ENCODE results near the gene UQCRQ. TPM values are rescaled to one million over a fixed set of nuclear protein-coding genes. Genes with fewer than 3 reads are reported as not detected.

UQCRQ gene
- total and polyA plus RNA-seq, 2 donors (not counting 3 experiments of a cell fraction or from before 2014, with no cell fraction given) = 246 to 390 TPM

DNA sequence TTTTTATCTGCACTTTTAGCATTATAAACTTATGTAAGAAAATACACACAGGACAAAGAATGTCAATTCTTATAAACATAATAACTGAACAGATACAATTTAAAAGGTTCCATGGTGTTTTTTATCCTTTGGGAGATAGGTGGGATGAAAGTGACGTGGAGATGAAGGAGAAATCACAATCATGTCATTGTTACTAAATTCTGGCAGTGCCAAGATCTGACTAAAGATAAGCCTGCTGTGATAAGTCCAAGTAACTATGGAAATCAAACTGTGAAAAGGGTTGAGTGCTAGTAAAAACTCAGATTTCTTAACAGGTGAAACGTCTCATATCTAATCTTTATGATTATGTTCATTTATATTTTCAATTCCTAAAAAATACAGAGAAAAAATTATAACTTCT, 18.1 kb downstream of the UQCRQ start:
- ChIA-PET CTCF (interaction anchor here (1.1 to 3.4 kb wide), 3 partner anchors 21 to 54 kb away, joined by 3 to 122 read pairs (median 5); partner anchors contain the start of gene SHROOM1), POLR2A (interaction anchor here (1.1 kb wide), 1 partner anchor 9 kb away, joined by 6 read pairs; no protein-coding TSS in a partner anchor)
- no peaks in the 10 kb centered on the region for H3K9me1 ChIP-seq (replicated peaks; ENCODE audit: control insufficient read depth, extremely low read depth, insufficient read depth, low read length)
- H3K4me2 ChIP-seq (ENCODE audit: insufficient read depth, low read length) = no peak overlapping the region
- dilution Hi-C loops (cut with MboI; ENCODE audit: extremely low pct_ligation_motif_present, low sequenced_read_pairs) = no loop called here
- no peaks in the 10 kb centered on the region for H3K79me2 ChIP-seq (ENCODE audit: control insufficient read depth, insufficient read depth, low read length)
- FAIRE-seq (no peak), DNase-seq (ENCODE audit: low read depth, low spot score) (no peak)
- H3K9ac ChIP-seq (replicated peaks; ENCODE audit: extremely low read depth, insufficient read depth, low read length) = no peak overlapping the region
- no peak overlapping the region for H2AFZ ChIP-seq (ENCODE audit: low read depth, low read length)
- H3K4me3 ChIP-seq (replicated peaks in 1 of 3; ENCODE audit: insufficient read depth in 1 of 3, low read depth in 1 of 3, low read length in 3 of 3) = no peak overlapping the region
- H3K27me3 ChIP-seq (ENCODE audit: control insufficient read depth in 2 of 2, insufficient read depth in 2 of 2, low read length in 2 of 2) = no peaks in the 10 kb centered on the region
- intact Hi-C loops (cut with micrococcal nuclease) = loop anchor here (5.0 kb wide), 1 partner anchor 137 kb away; the partner anchor contains the start of gene CCNI2
- peaks cover 6% of the 10 kb centered on the region for H3K4me1 ChIP-seq (ENCODE audit: control insufficient read depth, extremely low read depth, insufficient read depth, low read length)
- peaks cover 23 to 59% of the 10 kb centered on the region in 2 experiments for H3K36me3 ChIP-seq (ENCODE audit: control insufficient read depth in 2 of 2, extremely low read depth in 1 of 2, insufficient read depth in 2 of 2, low read length in 2 of 2)
- TF ChIP-seq GATA2 (IDR thresholded peaks at IDR 0.05; ENCODE audit: insufficient read depth, insufficient read length, low read depth, low read length) (peak; percentile 32), POLR2AphosphoS5 (IDR thresholded peaks at IDR 0.05; ENCODE audit: insufficient read depth, low read depth, low read length) (no peak)
- H3K9me3 ChIP-seq (replicated peaks; ENCODE audit: control insufficient read depth, insufficient read depth, low read length) = no peaks in the 10 kb centered on the region
- no TSS peak for BruUV-seq (replicated peaks)
- no peaks in the 10 kb centered on the region for H4K20me1 ChIP-seq (replicated peaks; ENCODE audit: control insufficient read depth, extremely low read depth, insufficient read depth, low read length)
- no peak overlapping the region for H3K27ac ChIP-seq (ENCODE audit: insufficient read depth, low read depth, low read length)

DNA sequence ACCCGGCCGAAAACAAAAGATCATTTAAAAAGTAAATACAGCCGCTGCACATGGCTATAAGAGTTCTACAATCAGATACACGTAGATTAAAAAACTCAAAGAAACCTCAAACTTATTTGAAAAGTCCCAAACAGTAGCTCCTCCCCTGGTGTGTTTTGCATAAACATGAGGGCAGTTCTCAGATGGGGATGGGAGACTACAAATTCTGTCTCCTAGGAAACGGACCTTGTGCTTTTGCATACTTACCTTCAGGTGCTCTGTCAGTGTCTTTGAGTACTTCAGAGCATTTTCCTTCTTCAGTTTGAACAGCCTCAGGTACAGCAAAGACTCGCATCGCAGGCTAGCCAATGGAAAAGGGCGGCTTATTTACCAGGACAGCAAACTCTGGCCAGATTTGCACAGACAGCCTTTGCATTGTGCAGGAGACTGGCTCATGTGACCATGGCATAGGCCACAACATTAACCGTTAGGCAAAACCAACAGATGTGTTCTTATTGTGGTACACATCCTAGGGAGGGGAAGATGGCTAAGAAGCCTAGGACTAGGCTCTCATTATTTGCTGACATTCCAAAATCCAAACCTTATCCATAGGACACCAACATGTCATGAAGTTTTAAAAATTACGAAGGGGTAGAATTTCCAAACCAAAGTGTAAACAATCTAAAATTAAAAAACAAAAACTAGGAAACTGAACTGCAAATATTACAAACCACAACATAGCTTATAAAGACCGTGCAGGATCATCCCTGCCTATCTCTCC, 19.8 kb downstream of the UQCRQ start:
- no peak overlapping the region for H3K4me2 ChIP-seq (ENCODE audit: insufficient read depth, low read length)
- DNase-seq (ENCODE audit: low read depth, low spot score) (no peak), FAIRE-seq (no peak)
- no peak overlapping the region for H3K9ac ChIP-seq (replicated peaks; ENCODE audit: extremely low read depth, insufficient read depth, low read length)
- H3K9me3 ChIP-seq (replicated peaks; ENCODE audit: control insufficient read depth, insufficient read depth, low read length) = no peaks in the 10 kb centered on the region
- ChIA-PET CTCF (interaction anchor here (2.4 kb wide), 1 partner anchor 14 kb away, joined by 5 read pairs; no protein-coding TSS in a partner anchor), POLR2A (no interaction called here)
- BruUV-seq (replicated peaks) = no TSS peak
- H3K36me3 ChIP-seq (ENCODE audit: control insufficient read depth in 2 of 2, extremely low read depth in 1 of 2, insufficient read depth in 2 of 2, low read length in 2 of 2) = peaks cover 18 to 48% of the 10 kb centered on the region in 2 experiments
- H3K27ac ChIP-seq (ENCODE audit: insufficient read depth, low read depth, low read length) = no peak overlapping the region
- H3K4me3 ChIP-seq (replicated peaks in 1 of 3; ENCODE audit: insufficient read depth in 1 of 3, low read depth in 1 of 3, low read length in 3 of 3) = no peak overlapping the region
- H3K4me1 ChIP-seq (ENCODE audit: control insufficient read depth, extremely low read depth, insufficient read depth, low read length) = peaks cover 6% of the 10 kb centered on the region
- no peak overlapping the region for H2AFZ ChIP-seq (ENCODE audit: low read depth, low read length)
- H3K79me2 ChIP-seq (ENCODE audit: control insufficient read depth, insufficient read depth, low read length) = no peaks in the 10 kb centered on the region
- H3K9me1 ChIP-seq (replicated peaks; ENCODE audit: control insufficient read depth, extremely low read depth, insufficient read depth, low read length) = no peaks in the 10 kb centered on the region
- no peaks in the 10 kb centered on the region for H4K20me1 ChIP-seq (replicated peaks; ENCODE audit: control insufficient read depth, extremely low read depth, insufficient read depth, low read length)
- TF ChIP-seq FOS (IDR thresholded peaks at IDR 0.05; ENCODE audit: borderline replicate concordance, insufficient read depth, low read length) = no peak
- TF ChIP-seq GATA2 (IDR thresholded peaks at IDR 0.05; ENCODE audit: insufficient read depth, insufficient read length, low read depth, low read length) = no peak
- no peak for TF ChIP-seq MYC (IDR thresholded peaks at IDR 0.05; ENCODE audit: low read depth, low read length)
- no peak for TF ChIP-seq POLR2A (IDR thresholded peaks at IDR 0.05; ENCODE audit: low read depth, low read length)
- TF ChIP-seq EZH2 (IDR thresholded peaks at IDR 0.05; ENCODE audit: borderline replicate concordance, low read depth, low read length, severe bottlenecking) = no peak
- TF ChIP-seq JUN (IDR thresholded peaks at IDR 0.05; ENCODE audit: borderline replicate concordance, insufficient read depth, insufficient read length, low read depth) = no peak
- intact Hi-C loops (cut with micrococcal nuclease) = no loop called here
- no peaks in the 10 kb centered on the region for H3K27me3 ChIP-seq (ENCODE audit: control insufficient read depth in 2 of 2, insufficient read depth in 2 of 2, low read length in 2 of 2)
- dilution Hi-C loops (cut with MboI; ENCODE audit: extremely low pct_ligation_motif_present, low sequenced_read_pairs) = no loop called here
